Activated T-helper 2 cell treated with anti-CD3 and anti-CD28 coated beads, Interferon-gamma antibody, Interleukin-2, Interleukin-4, amounts not matched to agents 10 μg/mL and 5 μg/mL and 100 μg/mL, durations not matched to agents 14 hours and 24 hours and 36 hours (primary cell): ENCODE data around the gene TMEM53. TPM values are rescaled to one million over a fixed set of nuclear protein-coding genes. Genes with fewer than 3 reads are reported as not detected.

Source experiments
- DNase-seq: peaks from one replicate; pipeline ENCODE4 v3.0.0; 2021; ENCODE audit warnings: low spot score
- H3K27ac Mint-ChIP-seq: one replicate; pipeline ENCODE4 v1.8.0; 2021; ENCODE audit warnings: mixed read lengths
- H3K27me3 Mint-ChIP-seq: one replicate; pipeline ENCODE4 v1.8.0; 2021; ENCODE audit warnings: low read depth, mixed read lengths
- H3K36me3 Mint-ChIP-seq: one replicate; pipeline ENCODE4 v1.8.0; 2021; ENCODE audit warnings: low read depth, mixed read lengths
- H3K4me1 Mint-ChIP-seq: one replicate; pipeline ENCODE4 v1.8.0; 2021; ENCODE audit warnings: low read depth, mixed read lengths
- H3K4me3 Mint-ChIP-seq: one replicate; pipeline ENCODE4 v1.8.0; 2021; ENCODE audit warnings: low read depth, mild to moderate bottlenecking, moderate library complexity, mixed read lengths
- H3K9me3 Mint-ChIP-seq: one replicate; pipeline ENCODE4 v1.8.0; 2021; ENCODE audit warnings: mixed read lengths
- intact Hi-C: fragments of 100-400 bp; cut with micrococcal nuclease; formaldehyde crosslinking; loops from one replicate; pipeline ENCODE4 v1.15.1; 2023
- total RNA-seq: library from RNA; stranded (reverse); gene quantifications from 2 replicates; pipeline ENCODE4 v1.2.3, GENCODE V29; 2022

The TMEM53 gene
- total RNA-seq, result 6.3 and 6.7 TPM in 2 replicates

DNA sequence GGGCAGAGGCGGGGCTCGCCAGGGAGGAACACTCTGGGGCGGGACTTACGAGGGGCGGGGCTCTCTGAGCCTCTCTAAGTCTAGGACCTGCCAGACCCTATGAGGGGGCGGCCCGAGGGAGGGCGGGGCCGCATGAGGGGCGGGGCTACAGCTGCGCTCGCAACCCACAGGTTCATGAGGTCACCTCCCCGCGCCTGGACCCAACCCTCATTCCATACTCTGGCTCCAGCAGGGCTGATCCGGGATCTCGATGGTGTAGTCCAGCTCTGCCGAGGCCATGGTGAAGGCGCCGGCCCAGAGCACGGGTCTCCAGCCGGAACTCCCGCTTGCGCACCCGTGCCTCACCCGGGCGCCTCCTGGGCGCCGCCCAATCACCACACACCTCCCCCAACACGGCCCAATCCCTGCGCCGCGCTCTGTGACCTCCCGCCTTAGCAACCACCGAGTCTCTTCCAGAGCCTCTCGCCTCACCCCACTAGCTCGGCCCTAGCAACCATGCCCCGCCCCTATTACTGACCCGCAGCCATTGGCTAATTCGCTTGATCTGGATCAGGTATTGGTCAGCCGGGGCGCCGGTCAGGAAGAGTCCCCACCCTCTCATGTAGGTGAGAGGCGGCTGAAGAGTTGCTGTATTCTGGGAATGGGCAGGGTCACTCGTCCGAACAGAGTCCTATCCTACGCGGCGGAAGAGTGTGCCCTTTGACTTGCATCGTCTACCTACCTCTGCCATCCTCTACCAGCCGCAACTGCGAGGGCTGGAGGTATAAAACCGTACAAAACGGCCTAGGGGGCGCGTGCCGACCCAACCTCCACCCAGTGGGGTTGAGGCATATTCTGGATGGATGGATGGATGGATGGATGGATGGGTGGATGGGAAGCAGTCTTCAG lies at the start of gene TMEM53, which contains the start of gene ARMH1:
Gene TMEM53, minus strand, starts transcription at position 369 of the 888 bp plus-strand sequence. Its CDS starts 90 bp downstream, at position 279.
Gene ARMH1, plus strand, starts transcription at position 602 of the 888 bp plus-strand sequence. CDS start 14,984 bp downstream, outside the sequence.
- no peaks in the 10 kb centered on the region for H3K9me3 Mint-ChIP-seq
- H3K4me1 Mint-ChIP-seq, result peaks cover 26% of the 10 kb centered on the region
- no peaks in the 10 kb centered on the region for H3K36me3 Mint-ChIP-seq
- no peaks in the 10 kb centered on the region for H3K27me3 Mint-ChIP-seq
- H3K27ac Mint-ChIP-seq, result peak within 1 kb of the TSS; percentile 86
- peak within 1 kb of the TSS; percentile 80 for H3K4me3 Mint-ChIP-seq
- DNase-seq, result peak; percentile 98
- intact Hi-C loops, result loop anchor here (1.0 to 5.0 kb wide), 3 partner anchors 42 to 133 kb away; partner anchors contain the start of genes BTBD19, DYNLT4 and RNU5D-1

DNA sequence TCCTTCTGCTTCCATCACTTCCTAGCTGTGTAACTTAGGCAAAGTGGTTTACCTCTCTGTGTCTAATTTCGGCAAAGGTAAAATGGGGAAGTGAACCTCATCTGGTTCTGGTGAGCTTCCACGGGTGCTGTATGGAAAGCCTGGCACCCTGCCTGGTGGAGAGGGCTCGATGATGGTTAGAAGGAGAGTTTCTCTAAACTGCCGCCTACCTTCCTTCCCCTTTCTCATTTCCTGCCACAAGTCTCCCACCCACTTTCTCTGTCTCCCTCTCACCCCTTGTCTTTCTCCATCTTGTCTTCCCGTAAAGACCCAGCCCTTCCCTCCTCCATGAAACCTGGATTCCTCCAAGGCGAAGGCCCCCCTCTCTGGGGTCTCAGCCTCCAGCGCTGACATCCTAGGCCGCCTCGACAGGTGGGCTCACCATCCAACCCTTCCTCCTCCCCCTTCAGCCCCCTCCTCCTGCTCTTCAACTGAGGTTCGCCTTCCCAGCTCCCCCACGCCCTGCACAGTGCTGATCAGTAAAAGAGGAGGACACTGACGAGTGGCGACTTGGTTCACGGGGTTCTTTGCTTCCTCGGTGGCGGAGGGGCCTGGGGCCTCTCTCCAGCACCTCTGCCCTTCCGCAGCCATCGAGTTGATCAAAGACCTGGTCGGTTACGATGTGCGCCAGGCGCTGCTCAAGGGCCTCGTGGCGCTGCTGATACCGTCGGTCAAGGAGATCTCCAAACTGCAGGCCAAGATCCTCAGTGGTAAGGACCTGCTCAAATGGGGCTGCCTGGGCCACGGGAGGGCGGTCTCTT lies 49.4 kb upstream of the TMEM53 start:
- Mint-ChIP-seq H3K4me1 (peaks cover 64% of the 10 kb centered on the region), H3K36me3 (peaks cover 18% of the 10 kb centered on the region), H3K27ac (peak overlapping the region; percentile 99), H3K27me3 (no peaks in the 10 kb centered on the region), H3K4me3 (peak overlapping the region; percentile 86), H3K9me3 (no peaks in the 10 kb centered on the region)
- intact Hi-C loops, result no loop called here
- DNase-seq, result no peak

DNA sequence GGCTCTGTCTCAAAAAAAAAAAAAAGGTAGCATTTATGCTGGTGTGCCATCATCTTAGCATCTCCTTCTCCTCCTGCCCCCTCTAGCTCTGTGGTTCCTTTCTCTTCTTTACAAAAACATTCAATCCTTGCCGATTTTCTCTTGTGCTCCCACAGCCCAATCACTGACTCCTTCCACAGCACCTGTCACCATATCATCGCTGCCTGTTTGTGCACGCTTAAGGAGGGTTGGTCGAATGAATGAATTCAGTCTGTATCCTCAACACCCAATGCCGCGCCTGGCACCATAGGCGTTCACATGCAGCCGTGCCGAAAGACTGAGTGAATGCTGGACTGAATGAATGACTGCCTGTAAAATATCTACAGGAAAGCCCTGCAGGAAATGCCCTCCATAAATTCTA lies 48.8 kb upstream of the TMEM53 start:
- H3K27me3 Mint-ChIP-seq, result no peaks in the 10 kb centered on the region
- H3K4me3 Mint-ChIP-seq, result peak overlapping the region; percentile 86
- H3K27ac Mint-ChIP-seq, result peak overlapping the region; percentile 99
- H3K4me1 Mint-ChIP-seq, result peaks cover 64% of the 10 kb centered on the region
- H3K36me3 Mint-ChIP-seq, result peaks cover 18% of the 10 kb centered on the region
- intact Hi-C loops, result no loop called here
- H3K9me3 Mint-ChIP-seq, result no peaks in the 10 kb centered on the region
- DNase-seq, result peak; percentile 21

DNA sequence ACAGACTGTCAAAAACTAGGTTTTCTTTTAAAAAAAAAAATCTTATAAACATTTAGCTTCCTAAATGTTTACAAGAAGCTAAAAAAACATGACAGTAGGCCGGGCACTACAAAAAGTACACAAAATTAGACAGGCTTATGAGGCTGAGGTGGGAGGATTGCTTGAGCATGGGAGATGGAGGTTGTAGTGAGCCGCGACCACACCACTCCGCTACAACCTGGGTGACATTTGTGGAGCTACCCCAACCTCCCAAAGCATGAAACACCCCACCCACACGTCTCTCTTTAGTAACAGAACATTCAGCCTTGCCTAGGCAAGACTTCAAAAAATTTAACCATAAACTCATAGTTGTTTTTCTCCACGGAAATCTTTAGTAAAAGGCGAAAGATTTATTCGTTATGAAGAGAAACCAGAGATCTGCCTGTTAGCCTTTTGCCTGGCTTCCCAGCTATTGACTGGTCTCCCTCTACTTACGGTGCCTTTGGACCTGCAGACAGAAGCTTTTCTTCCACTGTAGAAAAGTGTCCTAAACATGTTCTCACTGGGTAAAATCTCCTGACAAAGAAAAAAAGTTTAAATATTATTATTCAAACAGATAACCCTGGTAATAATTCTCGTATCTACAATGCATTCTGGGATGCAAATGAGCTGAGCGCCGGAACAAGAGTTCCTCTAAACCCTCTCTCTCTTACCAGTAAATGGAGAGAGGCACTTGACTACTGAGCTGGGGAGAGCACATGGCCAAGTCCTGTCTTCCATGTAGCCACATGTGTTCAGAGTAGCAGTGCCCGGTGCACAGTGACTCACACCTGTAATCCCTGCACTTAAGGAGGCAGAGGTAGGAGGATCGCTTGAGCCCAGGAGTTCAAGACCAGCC lies 47.4 kb upstream of the TMEM53 start:
- H3K36me3 Mint-ChIP-seq, result peaks cover 17% of the 10 kb centered on the region
- peak overlapping the region; percentile 97 for H3K27ac Mint-ChIP-seq
- intact Hi-C loops, result loop anchor here (1.0 kb wide), 2 partner anchors 9 to 86 kb away; partner anchors contain the start of gene DYNLT4
- H3K9me3 Mint-ChIP-seq, result no peaks in the 10 kb centered on the region
- DNase-seq, result peak; percentile 83
- peak overlapping the region; percentile 70 for H3K4me3 Mint-ChIP-seq
- H3K27me3 Mint-ChIP-seq, result no peaks in the 10 kb centered on the region
- peaks cover 69% of the 10 kb centered on the region for H3K4me1 Mint-ChIP-seq

DNA sequence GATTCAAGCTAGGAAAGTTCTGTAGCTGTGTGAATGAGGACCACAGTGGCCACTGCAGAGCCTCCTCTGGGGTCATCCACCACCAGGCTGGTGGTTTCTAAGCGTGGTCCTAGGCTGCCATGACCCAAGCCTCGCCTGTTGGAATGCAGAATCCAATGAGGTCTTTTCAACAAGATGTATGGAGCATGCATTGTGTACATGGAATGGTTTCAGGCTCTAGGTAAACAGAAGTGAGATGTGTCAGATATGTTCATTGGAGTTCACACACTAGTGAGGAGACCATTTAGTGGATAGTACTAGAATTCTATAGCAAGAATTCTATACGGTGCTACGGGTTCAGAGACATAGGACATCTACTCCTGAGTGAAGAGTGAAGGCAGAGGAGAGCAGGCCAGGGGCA lies 46.0 kb upstream of the TMEM53 start:
- Mint-ChIP-seq H3K36me3 (peaks cover 7% of the 10 kb centered on the region), H3K9me3 (no peaks in the 10 kb centered on the region), H3K27me3 (no peaks in the 10 kb centered on the region), H3K4me3 (no peak overlapping the region), H3K4me1 (peaks cover 71% of the 10 kb centered on the region), H3K27ac (peak overlapping the region; percentile 60)
- DNase-seq, result no peak
- intact Hi-C loops, result no loop called here

DNA sequence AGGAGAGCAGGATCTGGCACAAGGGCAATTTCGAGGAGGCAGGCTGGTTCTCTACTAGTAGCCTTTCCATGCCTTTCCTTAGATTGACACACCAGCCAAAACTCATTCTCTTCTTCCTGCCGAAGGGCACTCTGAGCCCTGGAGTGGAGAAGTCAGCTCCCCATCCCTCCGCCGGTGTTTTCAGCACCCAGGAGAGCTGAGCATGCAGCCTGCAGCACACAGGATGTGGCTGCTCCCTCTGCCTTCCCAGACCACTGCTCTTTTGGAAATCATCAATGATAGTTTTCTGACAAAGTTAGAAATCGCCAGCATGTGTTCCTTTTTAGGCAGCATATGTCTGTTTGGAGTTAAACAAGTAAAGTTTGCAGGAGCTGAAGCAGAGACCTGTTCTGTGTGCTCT lies 45.0 kb upstream of the TMEM53 start:
- Mint-ChIP-seq H3K27me3 (no peaks in the 10 kb centered on the region), H3K9me3 (no peaks in the 10 kb centered on the region), H3K4me3 (no peak overlapping the region), H3K4me1 (peaks cover 71% of the 10 kb centered on the region), H3K27ac (peak overlapping the region; percentile 20), H3K36me3 (no peaks in the 10 kb centered on the region)
- DNase-seq, result no peak
- intact Hi-C loops, result no loop called here

DNA sequence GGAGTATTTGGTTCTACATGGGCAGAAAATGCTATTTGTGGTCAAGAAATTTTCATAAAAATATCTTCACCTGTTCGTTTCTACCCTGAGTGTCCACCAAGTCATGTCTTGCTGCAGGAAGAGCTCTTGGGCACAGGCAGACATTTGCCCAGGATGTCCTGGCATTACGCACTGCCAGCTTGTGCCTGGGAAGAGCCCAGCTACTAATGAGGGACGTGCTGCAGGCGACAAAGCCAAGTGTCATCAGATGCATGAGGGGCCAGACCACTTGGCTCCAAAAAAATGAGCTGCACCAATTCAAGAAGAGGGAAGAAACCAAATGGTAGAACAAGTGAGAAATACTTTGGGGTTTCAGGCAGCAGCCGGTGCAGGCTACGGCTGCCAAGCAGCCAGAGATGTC lies 43.8 kb upstream of the TMEM53 start:
- no peaks in the 10 kb centered on the region for H3K9me3 Mint-ChIP-seq
- no peak for DNase-seq
- H3K36me3 Mint-ChIP-seq, result no peaks in the 10 kb centered on the region
- intact Hi-C loops, result no loop called here
- H3K4me1 Mint-ChIP-seq, result peaks cover 62% of the 10 kb centered on the region
- H3K27ac Mint-ChIP-seq, result peak overlapping the region; percentile 37
- H3K27me3 Mint-ChIP-seq, result no peaks in the 10 kb centered on the region
- H3K4me3 Mint-ChIP-seq, result no peak overlapping the region

DNA sequence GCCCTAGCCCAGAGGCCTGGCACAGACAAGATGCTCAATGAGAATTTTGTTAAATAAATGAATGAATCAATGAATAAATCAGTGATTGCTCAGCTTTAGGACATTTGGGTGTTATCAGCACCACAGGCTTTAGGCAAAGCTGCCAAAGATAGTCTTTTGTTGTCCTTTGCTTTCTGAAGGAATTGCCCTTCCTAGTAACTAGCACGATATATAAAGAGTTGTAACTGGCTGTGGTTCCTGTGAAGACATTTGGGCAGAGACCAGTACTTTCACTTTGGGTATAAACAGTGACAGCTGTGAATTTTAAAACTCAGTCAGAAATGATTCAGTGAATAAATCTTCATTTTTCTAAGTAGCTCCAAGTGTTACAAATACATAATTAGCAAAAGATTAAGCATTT lies 43.4 kb upstream of the TMEM53 start:
- peaks cover 60% of the 10 kb centered on the region for H3K4me1 Mint-ChIP-seq
- H3K27me3 Mint-ChIP-seq, result no peaks in the 10 kb centered on the region
- H3K27ac Mint-ChIP-seq, result peak overlapping the region; percentile 37
- H3K9me3 Mint-ChIP-seq, result no peaks in the 10 kb centered on the region
- H3K36me3 Mint-ChIP-seq, result no peaks in the 10 kb centered on the region
- no peak for DNase-seq
- no peak overlapping the region for H3K4me3 Mint-ChIP-seq
- intact Hi-C loops, result no loop called here

DNA sequence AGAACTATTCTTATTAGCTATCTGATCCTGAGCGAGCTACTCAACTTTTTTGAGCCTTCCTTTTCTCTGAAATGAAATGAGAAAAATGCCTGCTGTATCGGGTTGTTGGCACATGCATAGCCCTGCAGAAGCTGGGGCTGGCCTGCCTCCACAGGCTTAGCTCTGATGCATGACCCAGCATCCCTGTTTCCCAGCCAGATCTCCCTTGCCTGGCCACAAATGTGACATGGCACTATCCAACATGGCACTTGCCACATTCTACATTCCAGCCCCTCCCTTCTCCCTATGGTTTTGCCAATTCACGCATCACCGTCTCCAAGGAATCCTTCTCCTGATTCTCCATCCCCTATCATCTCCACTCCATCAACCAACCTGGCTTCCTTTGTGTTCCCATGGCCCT lies 42.9 kb upstream of the TMEM53 start:
- Mint-ChIP-seq H3K27me3 (no peaks in the 10 kb centered on the region), H3K4me1 (peaks cover 60% of the 10 kb centered on the region), H3K36me3 (no peaks in the 10 kb centered on the region), H3K27ac (peak overlapping the region; percentile 37), H3K9me3 (no peaks in the 10 kb centered on the region), H3K4me3 (no peak overlapping the region)
- intact Hi-C loops, result no loop called here
- DNase-seq, result no peak

DNA sequence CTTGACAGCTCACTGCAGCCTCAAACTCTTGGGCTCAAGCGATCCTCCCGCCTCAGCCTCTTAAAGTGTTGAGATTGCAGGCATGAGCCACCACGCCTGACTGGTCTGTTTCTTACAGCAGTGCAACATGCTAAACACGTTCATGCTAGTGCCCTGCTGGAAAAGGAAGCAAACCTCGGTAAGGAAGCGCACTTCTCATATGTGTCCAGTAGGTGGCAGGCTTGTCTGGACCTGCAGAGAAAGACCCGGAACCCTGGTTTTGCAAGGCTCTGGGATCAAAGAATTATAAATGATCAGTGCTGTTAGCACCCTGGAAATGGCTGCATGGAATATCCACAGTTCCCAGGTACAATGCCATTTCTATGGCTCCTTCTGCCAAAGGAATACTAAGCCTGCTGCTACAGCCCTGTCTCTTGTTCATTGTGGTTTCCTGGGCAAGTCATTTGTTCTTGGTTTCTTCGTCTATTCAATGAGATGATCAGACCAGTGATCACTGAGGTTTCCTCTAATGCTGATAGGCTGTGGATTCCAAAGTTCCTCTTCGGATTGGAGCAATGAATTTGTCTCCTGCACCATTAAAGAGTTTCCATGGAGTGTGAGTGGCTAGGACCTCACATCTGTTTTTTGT lies 40.8 kb upstream of the TMEM53 start:
- H3K4me1 Mint-ChIP-seq, result peaks cover 42% of the 10 kb centered on the region
- no peaks in the 10 kb centered on the region for H3K9me3 Mint-ChIP-seq
- no peaks in the 10 kb centered on the region for H3K36me3 Mint-ChIP-seq
- DNase-seq, result peak; percentile 62
- peaks cover 13% of the 10 kb centered on the region for H3K27me3 Mint-ChIP-seq
- H3K4me3 Mint-ChIP-seq, result peak overlapping the region; percentile 30
- intact Hi-C loops, result loop anchor here (2.0 kb wide), 1 partner anchor 16 kb away; the partner anchor contains the start of gene RNU5D-1
- peak overlapping the region; percentile 49 for H3K27ac Mint-ChIP-seq

DNA sequence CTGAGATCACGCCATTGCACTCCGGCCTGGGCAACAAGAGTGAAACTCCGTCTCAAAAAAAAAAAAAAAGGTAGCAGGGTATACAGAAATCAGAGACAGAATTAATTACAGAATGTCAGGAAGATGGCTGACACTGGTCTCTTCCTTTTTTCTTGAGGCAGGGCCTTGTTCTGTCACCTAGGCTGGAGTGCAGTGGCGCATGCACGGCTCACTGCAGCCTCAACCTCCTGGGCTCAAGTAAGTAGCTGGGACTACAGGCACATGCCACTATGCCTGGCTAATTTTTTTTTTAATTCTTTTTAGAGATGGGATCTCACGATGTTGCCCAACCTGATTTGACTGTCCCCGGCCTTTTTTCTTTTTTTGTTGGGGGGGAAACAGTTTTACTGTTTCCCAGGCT lies 40.3 kb upstream of the TMEM53 start:
- Mint-ChIP-seq H3K4me1 (peaks cover 38% of the 10 kb centered on the region), H3K9me3 (no peaks in the 10 kb centered on the region), H3K27ac (peak overlapping the region; percentile 49), H3K36me3 (no peaks in the 10 kb centered on the region), H3K4me3 (no peak overlapping the region), H3K27me3 (peaks cover 13% of the 10 kb centered on the region)
- no peak for DNase-seq
- intact Hi-C loops, result loop anchor here (2.0 kb wide), 1 partner anchor 16 kb away; the partner anchor contains the start of gene RNU5D-1
